H1 (cell line): ENCODE data around the gene DNAL1. TPM values are rescaled to one million over a fixed set of nuclear protein-coding genes. Genes with fewer than 3 reads are reported as not detected.

Source experiments
- ASH2L ChIP-seq: fragments of 200-600, 300-600 bp; sonication (generic); IDR thresholded peaks from one replicate; pipeline ENCODE4 v1.7.1; 2017; ENCODE audit warnings: low read length
- BACH1 ChIP-seq: IDR thresholded peaks from 2 replicates; pipeline ENCODE4 v1.6.1; 2012; ENCODE audit warnings: low read length, improper control_type of control experiment
- BCL11A ChIP-seq, 2 experiments: IDR thresholded peaks; one replicate each; pipeline ENCODE4 v1.6.1; 2011; ENCODE audit warnings: low read depth in 2 of 2, low read length in 2 of 2, mild to moderate bottlenecking in 2 of 2
- CHD2 ChIP-seq: IDR thresholded peaks from 2 replicates; pipeline ENCODE4 v1.6.1; 2012; ENCODE audit warnings: low read length, improper control_type of control experiment
- CREB1 ChIP-seq: IDR thresholded peaks from 2 replicates; pipeline ENCODE4 v1.6.1; 2012; ENCODE audit warnings: inconsistent platforms
- EP300 ChIP-seq, 2 experiments: IDR thresholded peaks; 1 replicate in 1 of 2; 2 replicates in 1 of 2; pipeline ENCODE4 v1.6.1; 2011 to 2012; ENCODE audit warnings: low read depth in 2 of 2, low read length in 2 of 2, mild to moderate bottlenecking in 2 of 2, borderline replicate concordance in 1 of 2, inconsistent platforms in 1 of 2, moderate library complexity in 1 of 2
- FOSL1 ChIP-seq: IDR thresholded peaks from 2 replicates; pipeline ENCODE4 v1.6.1; 2011; ENCODE audit warnings: mild to moderate bottlenecking, low read depth, low read length, moderate library complexity; ENCODE audit not compliant: insufficient read depth
- GABPA ChIP-seq: IDR thresholded peaks from 2 replicates; pipeline ENCODE4 v1.6.1; 2011; ENCODE audit warnings: mild to moderate bottlenecking, low read length, moderate library complexity, borderline replicate concordance; ENCODE audit not compliant: insufficient read depth
- HDAC6 ChIP-seq: IDR thresholded peaks from one replicate; pipeline ENCODE4 v1.7.1; 2012; ENCODE audit warnings: low read depth, mild to moderate bottlenecking, inconsistent platforms, low read length, moderate library complexity
- KDM4A ChIP-seq: IDR thresholded peaks from one replicate; pipeline ENCODE4 v1.7.1; 2012; ENCODE audit warnings: low read depth, mild to moderate bottlenecking, moderate library complexity, low read length, inconsistent platforms; ENCODE audit not compliant: severe bottlenecking
- NANOG ChIP-seq: IDR thresholded peaks from 2 replicates; pipeline ENCODE4 v1.6.1; 2011; ENCODE audit warnings: low read length, low read depth, mild to moderate bottlenecking, inconsistent platforms; ENCODE audit not compliant: insufficient read depth, poor library complexity, severe bottlenecking
- POU5F1 ChIP-seq: IDR thresholded peaks from 2 replicates; pipeline ENCODE4 v1.6.1; 2011; ENCODE audit warnings: low read depth, mild to moderate bottlenecking, low read length, moderate library complexity
- RXRA ChIP-seq: IDR thresholded peaks from 2 replicates; pipeline ENCODE4 v1.6.1; 2011; ENCODE audit warnings: low read depth, mild to moderate bottlenecking, low read length, moderate library complexity; ENCODE audit not compliant: insufficient read depth
- SIX5 ChIP-seq: IDR thresholded peaks from 2 replicates; pipeline ENCODE4 v1.6.1; 2011; ENCODE audit warnings: mild to moderate bottlenecking, low read depth, low read length
- SRF ChIP-seq: IDR thresholded peaks from 2 replicates; pipeline ENCODE4 v1.6.1; 2011; ENCODE audit warnings: mild to moderate bottlenecking, low read depth, low read length, moderate library complexity
- TBP ChIP-seq: IDR thresholded peaks from 2 replicates; pipeline ENCODE4 v1.6.1; 2011; ENCODE audit warnings: low read depth, low read length, improper control_type of control experiment
- polyA plus RNA-seq, 7 experiments: library from polyadenylated mRNA; depleted of rRNA in 3 of 7; stranded (reverse) in 5 of 7; unstranded in 2 of 7; fragments of >200 nt in 5 of 7; fragments of 200-250 nt in 2 of 7; gene quantifications; 1 replicate in 5 of 7; 2 replicates in 1 of 7; 4 replicates in 1 of 7; pipeline versions ENCODE4 v1.2.1 to v1.2.3, GENCODE V29; 2011 to 2013; ENCODE audit warnings: missing spikeins in 2 of 7, mixed read lengths in 2 of 7
- total RNA-seq: library from RNA; stranded (reverse); fragmentation: NEBNext Ultra II Directional; extraction: Animal tissue kit (Norgen Biotek cat#: 25700); gene quantifications from 2 replicates; pipeline ENCODE4 v1.2.1, GENCODE V29; 2021
- TF ChIP-seq, protein P1 (sequence below): IDR thresholded peaks from 2 replicates; pipeline ENCODE4 v1.6.1; 2012; ENCODE audit warnings: low read length, inconsistent platforms
- TF ChIP-seq, protein P2 (sequence below): IDR thresholded peaks from 2 replicates; pipeline ENCODE4 v1.6.1; 2011; ENCODE audit warnings: low read depth, mild to moderate bottlenecking, low read length; ENCODE audit not compliant: insufficient read depth
- TF ChIP-seq, protein P3 (sequence below): IDR thresholded peaks from 2 replicates; pipeline ENCODE4 v1.6.1; 2011; ENCODE audit warnings: low read length, improper control_type of control experiment

Gene DNAL1
- total and polyA plus RNA-seq, 2 of the 8 experiments (the other 6 are each of a cell fraction or from before 2014, with no cell fraction given): 2.8 to 16.8 TPM

DNA sequence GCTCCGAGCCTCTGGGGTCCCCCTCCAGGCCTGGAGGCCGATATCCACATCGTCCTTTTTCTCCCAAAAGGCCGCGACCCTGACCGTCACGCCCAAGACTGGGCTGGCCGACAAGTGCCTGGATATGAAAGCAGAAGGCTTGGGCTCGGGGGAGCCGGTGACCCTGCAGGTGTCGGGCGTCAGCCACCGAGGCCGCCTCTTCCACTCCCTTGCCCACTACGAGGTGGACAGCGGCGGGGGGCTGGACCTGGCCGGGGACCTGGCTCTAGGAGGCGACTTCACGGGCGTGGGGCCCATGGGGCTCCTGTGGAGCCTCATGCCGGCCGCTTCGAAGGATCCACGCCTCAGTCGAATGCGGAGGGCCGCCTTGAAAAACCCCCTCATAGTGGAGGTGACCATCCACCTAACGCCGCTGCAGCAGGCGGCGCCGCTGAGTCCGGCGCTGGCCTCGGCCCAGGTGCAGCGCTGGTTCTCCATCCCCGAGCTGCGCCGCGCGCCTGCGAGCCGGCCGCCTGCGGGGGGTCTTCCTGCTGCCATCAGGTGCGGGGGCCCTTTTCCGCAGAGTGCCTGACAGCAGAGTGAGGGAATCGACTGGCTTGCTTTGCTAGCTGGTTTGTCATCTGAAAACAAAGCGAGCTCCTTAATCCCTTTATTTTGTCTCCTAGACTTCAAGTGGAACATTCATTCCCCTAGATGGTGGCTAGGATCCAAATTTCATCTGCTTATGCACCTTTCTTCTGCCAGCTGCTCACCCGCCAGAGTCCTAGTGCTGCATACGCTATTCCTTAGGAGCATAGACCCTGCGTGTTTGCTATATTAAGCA lies 10.6 kb upstream of the DNAL1 start (continued):
- TF ChIP-seq, protein P1, sequence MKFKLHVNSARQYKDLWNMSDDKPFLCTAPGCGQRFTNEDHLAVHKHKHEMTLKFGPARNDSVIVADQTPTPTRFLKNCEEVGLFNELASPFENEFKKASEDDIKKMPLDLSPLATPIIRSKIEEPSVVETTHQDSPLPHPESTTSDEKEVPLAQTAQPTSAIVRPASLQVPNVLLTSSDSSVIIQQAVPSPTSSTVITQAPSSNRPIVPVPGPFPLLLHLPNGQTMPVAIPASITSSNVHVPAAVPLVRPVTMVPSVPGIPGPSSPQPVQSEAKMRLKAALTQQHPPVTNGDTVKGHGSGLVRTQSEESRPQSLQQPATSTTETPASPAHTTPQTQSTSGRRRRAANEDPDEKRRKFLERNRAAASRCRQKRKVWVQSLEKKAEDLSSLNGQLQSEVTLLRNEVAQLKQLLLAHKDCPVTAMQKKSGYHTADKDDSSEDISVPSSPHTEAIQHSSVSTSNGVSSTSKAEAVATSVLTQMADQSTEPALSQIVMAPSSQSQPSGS: no peak
- TF ChIP-seq RXRA: no peak
- no peak for TF ChIP-seq HDAC6
- TF ChIP-seq CHD2: no peak
- peak; percentile 40 for TF ChIP-seq NANOG
- TF ChIP-seq SRF: no peak
- peak; percentile 40; the same call in 1 of the 2 replicates for TF ChIP-seq TBP
- TF ChIP-seq CREB1: peak; percentile 36; the same call in 1 of the 2 replicates
- TF ChIP-seq POU5F1: no peak
- no peak for TF ChIP-seq SIX5
- TF ChIP-seq, protein P2, sequence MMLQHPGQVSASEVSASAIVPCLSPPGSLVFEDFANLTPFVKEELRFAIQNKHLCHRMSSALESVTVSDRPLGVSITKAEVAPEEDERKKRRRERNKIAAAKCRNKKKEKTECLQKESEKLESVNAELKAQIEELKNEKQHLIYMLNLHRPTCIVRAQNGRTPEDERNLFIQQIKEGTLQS: no peak
- peak; percentile 64 for TF ChIP-seq ASH2L
- no peak for TF ChIP-seq EP300 (IDR thresholded peaks at IDR 0.05; ENCODE audit: borderline replicate concordance in 1 of 2, low read depth in 2 of 2, low read length in 2 of 2)
- TF ChIP-seq FOSL1: no peak
- no peak for TF ChIP-seq GABPA
- peak; percentile 47; the same call in 1 of the 2 replicates for TF ChIP-seq BACH1
- TF ChIP-seq KDM4A: peak; percentile 76
- no peak for TF ChIP-seq BCL11A (IDR thresholded peaks at IDR 0.05; ENCODE audit: low read depth in 2 of 2, low read length in 2 of 2)
- TF ChIP-seq, protein P3, sequence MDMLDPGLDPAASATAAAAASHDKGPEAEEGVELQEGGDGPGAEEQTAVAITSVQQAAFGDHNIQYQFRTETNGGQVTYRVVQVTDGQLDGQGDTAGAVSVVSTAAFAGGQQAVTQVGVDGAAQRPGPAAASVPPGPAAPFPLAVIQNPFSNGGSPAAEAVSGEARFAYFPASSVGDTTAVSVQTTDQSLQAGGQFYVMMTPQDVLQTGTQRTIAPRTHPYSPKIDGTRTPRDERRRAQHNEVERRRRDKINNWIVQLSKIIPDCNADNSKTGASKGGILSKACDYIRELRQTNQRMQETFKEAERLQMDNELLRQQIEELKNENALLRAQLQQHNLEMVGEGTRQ: no peak
